K562 (cell line): Measurements from ENCODE around the gene RTBDN. TPM values are rescaled to one million over a fixed set of nuclear protein-coding genes. Genes with fewer than 3 reads are reported as not detected.

Experiments
- ATAC-seq: fragments of 200-7000 bp; cut with Tn5 transposase; 3 replicates; pipeline ENCODE4 v1.9.1; 2020; ENCODE audit warnings: moderate library complexity
- BruUV-seq: library from RNA; stranded (reverse); fragments of 400-500 nt; replicated peaks from 2 replicates; lab custom pipeline; 2021; lab: Mats Ljungman, UMichigan
- CTCF ChIA-PET: fragments of 300-600 bp; formaldehyde crosslinking; extraction: SDS; loops from one replicate; lab custom pipeline; 2021; ENCODE audit warnings: low intra/inter-chr PET ratio; lab: Yijun Ruan, JAX
- POLR2A ChIA-PET: fragments of 300-600, 350-650 bp; sonication (Branson Sonifier 250); formaldehyde crosslinking; extraction: SDS; loops from one replicate; lab custom pipeline; 2021; ENCODE audit warnings: antibody characterized with exemption, inconsistent platforms; lab: Yijun Ruan, JAX
- DNase-seq, 4 experiments: peaks; one replicate each; pipeline versions ENCODE4 v3.0.0 to v3.0.0-alpha.2; 2011 to 2018; ENCODE audit warnings: low spot score in 3 of 4, mixed read lengths in 3 of 4; ENCODE audit errors: extremely low read depth in 1 of 4
- FAIRE-seq: peaks from 2 replicates; lab custom pipeline; 2011; peaks lifted over from hg19 to GRCh38; lab: Jason Lieb, UNC
- H2AFZ ChIP-seq: 2 replicates; pipeline ENCODE4 v1.6.0; 2011; ENCODE audit warnings: low read depth, low read length, control low read depth, inconsistent platforms
- H3K27ac ChIP-seq: fragments of 200-600 bp; 3 replicates; pipeline ENCODE4 v1.8.0; 2011; ENCODE audit warnings: low read depth, mild to moderate bottlenecking, control low read depth, inconsistent platforms, low read length, moderate library complexity, mixed read lengths; ENCODE audit errors: extremely low read depth
- H3K27me3 ChIP-seq, 2 experiments: fragments of 300-600 bp in 1 of 2; 2 replicates in 1 of 2; 3 replicates in 1 of 2; pipeline versions ENCODE4 v1.6.0 to v1.8.0; 2011; ENCODE audit warnings: inconsistent platforms in 2 of 2, low read length in 2 of 2, mild to moderate bottlenecking in 1 of 2, mixed read lengths in 1 of 2, moderate library complexity in 1 of 2; ENCODE audit not compliant: control insufficient read depth in 2 of 2, insufficient read depth in 2 of 2
- H3K36me3 ChIP-seq: fragments of 300-600 bp; 3 replicates; pipeline ENCODE4 v1.8.0; 2011; ENCODE audit warnings: mild to moderate bottlenecking, low read length, inconsistent platforms; ENCODE audit not compliant: control insufficient read depth, insufficient read depth
- H3K4me1 ChIP-seq, 2 experiments: fragments of 200-600 bp in 1 of 2; replicated peaks in 1 of 2; 2 replicates in 1 of 2; 3 replicates in 1 of 2; pipeline versions ENCODE4 v1.5.1 to v1.8.0; 2011; ENCODE audit warnings: inconsistent platforms in 2 of 2, low read length in 2 of 2, mild to moderate bottlenecking in 1 of 2, mixed read lengths in 1 of 2, moderate library complexity in 1 of 2; ENCODE audit not compliant: control insufficient read depth in 2 of 2, insufficient read depth in 2 of 2
- H3K4me2 ChIP-seq: 2 replicates; pipeline ENCODE4 v1.6.1; 2011; ENCODE audit warnings: low read length, control low read depth, inconsistent platforms, mixed read lengths; ENCODE audit not compliant: insufficient read depth
- H3K4me3 ChIP-seq: fragments of 200-600 bp; sonication (generic), shearing (Covaris generic); 2 replicates; pipeline ENCODE4 v1.5.1; 2016; ENCODE audit warnings: control low read depth, inconsistent platforms
- H3K79me2 ChIP-seq: fragments of 200-600 bp; 3 replicates; pipeline ENCODE4 v1.8.0; 2011; ENCODE audit warnings: low read length, inconsistent platforms; ENCODE audit not compliant: control insufficient read depth, insufficient read depth
- H3K9ac ChIP-seq, 2 experiments: 2 replicates each; pipeline versions ENCODE4 v1.6.0 to v1.6.1; 2011; ENCODE audit warnings: low read depth in 2 of 2, low read length in 2 of 2, control low read depth in 1 of 2, inconsistent platforms in 1 of 2, mild to moderate bottlenecking in 1 of 2, mixed read lengths in 1 of 2; ENCODE audit not compliant: insufficient read depth in 1 of 2
- H3K9me1 ChIP-seq: one replicate; pipeline ENCODE4 v1.6.0; 2011; ENCODE audit warnings: inconsistent platforms, mild to moderate bottlenecking, low read length, moderate library complexity; ENCODE audit not compliant: control insufficient read depth, insufficient read depth
- H3K9me3 ChIP-seq: replicated peaks from 2 replicates; pipeline ENCODE4 v1.5.1; 2011; ENCODE audit warnings: low read depth, low read length, inconsistent platforms; ENCODE audit not compliant: control insufficient read depth, insufficient read depth
- H4K20me1 ChIP-seq: replicated peaks from 2 replicates; pipeline ENCODE4 v1.6.1; 2011; ENCODE audit warnings: low read length, inconsistent platforms, mixed read lengths; ENCODE audit not compliant: control insufficient read depth, insufficient read depth
- BRD4 ChIP-seq: fragments of 200-600 bp; sonication (generic); IDR thresholded peaks from 2 replicates; pipeline ENCODE4 v1.6.1; 2017; ENCODE audit warnings: inconsistent platforms
- CBX5 ChIP-seq: IDR thresholded peaks from 2 replicates; pipeline ENCODE4 v1.6.1; 2014; ENCODE audit warnings: low read depth, borderline replicate concordance
- CREM ChIP-seq: IDR thresholded peaks from 2 replicates; pipeline ENCODE4 v1.6.1; 2014; ENCODE audit warnings: antibody characterized with exemption, low read depth
- HDGF ChIP-seq: fragments of 450-650 bp; IDR thresholded peaks from 2 replicates; pipeline ENCODE4 v1.6.1; 2016
- SPI1 ChIP-seq: IDR thresholded peaks from 2 replicates; pipeline ENCODE4 v1.6.1; 2011; ENCODE audit warnings: low read depth, low read length, control low read depth, borderline replicate concordance
- TRIM28 ChIP-seq: fragments of 450-650 bp; IDR thresholded peaks from 2 replicates; pipeline ENCODE4 v1.6.1; 2017
- ZNF449 ChIP-seq: fragments of 250-450 bp; sonication (Bioruptor Pico); IDR thresholded peaks from 2 replicates; pipeline ENCODE4 v1.8.0; 2022; ENCODE audit warnings: moderate library complexity, mild to moderate bottlenecking, inconsistent platforms
- WGBS: fragments of 100-300 bp; shearing (Covaris generic); methylation state at CpG from one replicate; pipeline ENCODE4 v1.1.6; 2016; ENCODE audit warnings: low coverage, mixed read lengths; ENCODE audit not compliant: insufficient coverage; ENCODE audit errors: missing lambda C conversion rate; 5-methylcytosine and 5-hydroxymethylcytosine counted together
- in situ Hi-C: fragments of 300-500 bp; cut with MboI; formaldehyde crosslinking; loops from 4 replicates; pipeline ENCODE4 v1.15.0; 2018; ENCODE audit warnings: inconsistent platforms, mixed read lengths
- intact Hi-C: fragments of 100-400 bp; cut with micrococcal nuclease; formaldehyde crosslinking; loops from 2 replicates; pipeline ENCODE4 v1.14.2; 2022
- polyA plus RNA-seq, 8 experiments: library from polyadenylated mRNA; depleted of rRNA in 4 of 8; stranded (reverse) in 5 of 8; unstranded in 3 of 8; fragments of >200 nt; fragmentation: Nextera tagmentation in 2 of 8; fragmentation: Illumina TruSeq in 1 of 8; extraction: Ambion mirVana in 2 of 8; extraction: Trizol in 1 of 8; gene quantifications; 2 replicates each; pipeline versions ENCODE4 v1.2.1 to v1.2.3, GENCODE V29; 2011 to 2014; ENCODE audit warnings: inconsistent platforms in 1 of 8, missing spikeins in 1 of 8
- total RNA-seq, 7 experiments: library from RNA; depleted of rRNA in 6 of 7; stranded (reverse); fragments of >200 nt in 6 of 7; fragmentation: Illumina TruSeq in 2 of 7; extraction: Trizol in 2 of 7; gene quantifications; 2 replicates each; pipeline versions ENCODE4 v1.2.1 to v1.2.3, GENCODE V29; 2011 to 2021; ENCODE audit warnings: low replicate concordance in 1 of 7
- TF ChIP-seq, protein P1 (sequence below): fragments of 450-650 bp; IDR thresholded peaks from 2 replicates; pipeline ENCODE4 v1.6.1; 2018; ENCODE audit warnings: mild to moderate bottlenecking, low read depth; ENCODE audit not compliant: partially characterized antibody

RTBDN gene
- total and polyA plus RNA-seq, 9 of the 15 experiments (the other 6 are each of a cell fraction or from before 2014, with no cell fraction given) = 0.20 to 2.3 (median 0.72) TPM; not detected in 1

DNA sequence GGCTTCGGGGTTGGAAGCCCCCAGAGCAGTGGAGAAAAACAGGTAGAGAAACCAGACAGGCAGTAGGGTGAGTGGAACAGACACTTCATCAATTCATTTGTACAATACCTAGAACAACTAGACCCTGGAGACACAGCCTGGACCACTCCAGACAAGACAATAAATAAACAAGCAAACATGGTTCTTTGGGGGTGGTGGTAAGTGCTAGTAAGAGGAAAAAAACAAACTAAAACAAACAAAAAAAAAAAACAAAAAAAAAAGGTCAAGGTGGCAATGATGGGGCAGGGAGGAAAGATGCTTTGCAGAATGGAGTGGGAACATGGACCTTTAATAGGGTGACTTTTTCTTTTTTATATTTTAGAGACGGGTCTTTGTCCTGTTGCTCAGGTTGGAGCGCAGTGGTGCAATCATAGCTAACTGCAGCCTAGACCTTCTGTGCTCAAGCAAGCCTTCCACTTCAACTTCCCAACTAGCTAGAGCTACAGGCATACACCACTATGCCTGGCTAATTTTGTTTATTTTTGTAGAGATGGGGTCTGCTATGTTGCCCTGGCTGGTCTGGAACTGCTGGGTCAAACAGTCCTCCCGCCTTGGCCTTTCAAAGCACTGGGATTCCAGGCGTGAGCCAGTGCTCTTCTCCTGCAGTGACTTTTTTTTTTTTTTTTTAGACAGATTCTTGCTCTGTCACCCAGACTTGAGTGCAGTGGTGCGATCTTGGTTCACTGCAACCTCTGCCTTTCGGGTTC lies 40.0 kb downstream of the RTBDN start (continued):
- no peak for TF ChIP-seq ZNF449 (CRISPR knock-in tag)

GRCh38 chr19:12793290-12794195 lies 40.8 kb downstream of the RTBDN start:
- intact Hi-C loops = loop anchor here (10.0 kb wide), 1 partner anchor 229 kb away; no protein-coding TSS in a partner anchor
- Histone ChIP-seq H4K20me1 (peaks cover 13% of the 10 kb centered on the region; the same call in 1 of the 2 replicates), H3K27ac (peak overlapping the region; percentile 89), H2AFZ (no peak overlapping the region), H3K4me2 (peak overlapping the region; percentile 96), H3K9me3 (no peaks in the 10 kb centered on the region), H3K4me1 (peaks cover 33 to 71% of the 10 kb centered on the region in 2 experiments), H3K4me3 (peak overlapping the region; percentile 83), H3K36me3 (peaks cover 9% of the 10 kb centered on the region; the same call in 2 of the 3 replicates), H3K79me2 (peaks cover 36% of the 10 kb centered on the region), H3K9ac (peak overlapping the region; percentile 89 to 97), H3K9me1 (no peaks in the 10 kb centered on the region), H3K27me3 (no peaks in the 10 kb centered on the region)
- in situ Hi-C loops = no loop called here
- peak; percentile 49 for ATAC-seq
- POLR2A ChIA-PET = interaction anchor here (0.5 to 3.6 kb wide), 25 partner anchors 9 to 1379 kb away, joined by 3 to 44 read pairs (median 4); partner anchors contain the start of genes BEST2, DHPS, GADD45GIP1 and GET3
- DNase-seq = peak; percentile 79 to 95 (median 86)
- peak; percentile 80 for FAIRE-seq
- BruUV-seq = no TSS peak
- 2% methylated on average over 30 of the region's 81 CpGs for WGBS
- CTCF ChIA-PET = interaction anchor here (0.6 to 1.3 kb wide), 3 partner anchors 10 to 423 kb away, joined by 4 to 8 read pairs (median 4); partner anchors contain the start of gene HOOK2
- TF ChIP-seq HDGF (no peak), SPI1 (no peak), BRD4 (no peak), CREM (peak; percentile 93), CBX5 (no peak), TRIM28 (no peak)
- TF ChIP-seq, protein P1, sequence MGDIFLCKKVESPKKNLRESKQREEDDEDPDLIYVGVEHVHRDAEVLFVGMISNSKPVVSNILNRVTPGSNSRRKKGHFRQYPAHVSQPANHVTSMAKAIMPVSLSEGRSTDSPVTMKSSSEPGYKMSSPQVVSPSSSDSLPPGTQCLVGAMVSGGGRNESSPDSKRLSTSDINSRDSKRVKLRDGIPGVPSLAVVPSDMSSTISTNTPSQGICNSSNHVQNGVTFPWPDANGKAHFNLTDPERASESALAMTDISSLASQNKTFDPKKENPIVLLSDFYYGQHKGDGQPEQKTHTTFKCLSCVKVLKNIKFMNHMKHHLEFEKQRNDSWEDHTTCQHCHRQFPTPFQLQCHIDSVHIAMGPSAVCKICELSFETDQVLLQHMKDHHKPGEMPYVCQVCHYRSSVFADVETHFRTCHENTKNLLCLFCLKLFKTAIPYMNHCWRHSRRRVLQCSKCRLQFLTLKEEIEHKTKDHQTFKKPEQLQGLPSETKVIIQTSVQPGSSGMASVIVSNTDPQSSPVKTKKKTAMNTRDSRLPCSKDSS = no peak
